Measurements from ENCODE around the gene BMPER.

Gene BMPER

DNA sequence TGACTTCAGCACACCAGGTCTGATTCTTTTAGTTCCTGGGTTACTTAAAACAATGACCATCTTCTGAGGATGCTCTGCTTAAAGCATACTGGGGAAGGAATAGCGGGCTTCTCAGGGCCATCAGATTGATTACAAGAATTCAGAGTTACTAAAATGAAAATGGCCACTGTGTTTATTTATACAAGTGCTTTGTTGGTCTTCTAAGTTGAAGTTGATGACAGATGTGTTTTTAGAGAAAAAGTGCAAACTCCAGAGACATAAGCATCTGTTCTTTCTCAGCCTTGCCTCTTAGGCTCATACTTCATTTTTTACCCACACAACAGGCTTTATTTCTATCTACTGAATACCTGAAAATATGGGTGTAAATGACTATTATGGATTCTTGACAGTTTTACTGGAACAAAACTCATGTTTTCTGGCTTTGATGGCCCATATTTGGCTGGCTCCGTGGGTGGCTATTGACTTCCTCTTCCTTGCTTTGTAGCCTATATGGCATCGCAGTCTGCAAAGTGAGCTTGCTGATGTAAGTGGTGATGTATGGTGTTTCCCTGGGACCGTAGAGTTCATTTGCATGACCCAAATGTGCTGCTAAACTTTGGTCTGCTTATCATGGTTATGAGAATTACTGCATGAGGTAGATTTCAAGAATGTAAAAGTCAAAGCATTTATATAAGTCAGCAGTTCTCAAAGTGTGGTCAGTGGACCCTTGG lies 121.3 kb downstream of the BMPER start:
- DNase-seq (ENCODE audit: low read depth, low spot score) = no peak

DNA sequence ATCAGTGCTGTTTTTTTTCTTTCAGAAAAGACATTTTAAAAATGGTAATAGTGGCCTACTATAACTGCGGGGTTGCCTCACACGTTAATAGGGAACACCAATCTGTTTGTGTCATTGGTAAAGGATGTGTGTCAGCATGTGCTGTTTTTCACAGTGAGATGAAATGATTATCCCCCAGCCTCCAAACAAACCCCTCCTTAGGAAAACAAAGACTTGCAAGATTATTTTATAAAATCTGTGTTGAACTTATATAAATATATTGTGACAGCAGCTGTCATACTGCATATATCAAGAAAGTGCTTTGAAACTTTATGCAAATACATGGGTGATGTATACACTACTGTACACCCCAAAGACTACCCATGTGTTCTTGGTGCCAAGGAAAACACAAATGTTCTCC lies 125.8 kb downstream of the BMPER start:
- DNase-seq (ENCODE audit: low read depth, low spot score) = no peak

DNA sequence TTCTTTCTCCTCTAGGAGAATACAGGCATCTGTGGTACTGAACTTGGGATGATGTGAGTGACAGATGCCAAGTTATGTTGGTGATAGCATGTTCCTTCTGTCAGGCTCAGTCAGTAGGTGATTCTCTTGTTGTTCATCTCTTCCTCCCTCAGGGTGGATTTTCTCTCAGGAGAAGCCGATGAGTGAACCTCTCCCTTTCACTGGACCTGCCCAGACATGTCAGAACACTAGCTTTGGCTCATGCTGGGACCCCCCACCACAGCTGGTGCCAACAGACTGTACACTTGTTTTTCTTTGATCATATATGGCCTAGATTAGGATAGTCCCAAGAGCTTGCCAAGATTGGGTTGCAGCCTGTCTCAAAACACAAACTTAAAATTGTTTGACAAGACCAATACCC lies 129.4 kb downstream of the BMPER start:
- DNase-seq (ENCODE audit: low read depth, low spot score) = no peak

DNA sequence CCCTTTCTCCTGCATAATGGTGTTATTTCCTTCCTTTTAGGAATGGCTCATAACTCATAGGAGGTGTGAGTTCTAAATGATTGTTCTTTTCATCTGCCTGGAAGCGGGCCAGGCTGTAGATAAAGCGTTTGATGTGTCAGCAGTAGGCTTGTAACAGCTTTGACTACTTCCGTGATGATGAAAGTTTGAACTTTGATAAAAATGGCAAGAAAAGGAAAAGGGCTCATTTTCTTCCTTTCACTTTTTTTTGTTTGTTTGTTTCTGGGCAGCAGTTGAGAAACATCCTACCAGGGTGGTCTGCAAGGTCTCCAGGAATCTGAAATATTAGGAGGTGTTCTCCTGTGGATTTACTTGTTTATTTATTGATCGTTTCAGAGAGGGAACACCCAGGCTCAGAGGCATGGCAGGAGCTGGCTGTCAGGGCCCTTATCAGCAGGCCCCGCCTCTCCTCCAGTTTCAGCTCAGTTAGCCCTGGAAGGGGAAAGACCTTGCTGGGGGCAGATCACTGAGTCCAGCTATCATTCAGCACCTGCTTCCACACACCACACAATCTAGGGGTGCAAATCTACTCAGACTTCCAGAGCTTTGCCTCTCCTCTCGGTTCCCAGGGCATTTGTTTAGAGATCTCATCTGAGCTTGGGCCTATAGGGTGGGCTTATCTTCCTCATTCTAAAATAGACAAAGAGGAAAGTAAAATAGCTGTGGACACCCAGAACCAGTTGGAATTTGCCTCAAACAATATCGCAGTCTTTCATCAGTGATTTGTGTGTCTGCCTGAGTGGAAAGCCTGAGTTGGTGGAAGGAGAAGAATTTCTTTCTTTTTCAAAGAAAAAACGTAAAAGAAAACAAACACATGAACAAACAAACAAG lies 130.9 kb downstream of the BMPER start:
- DNase-seq (ENCODE audit: low read depth, low spot score) = no peak

DNA sequence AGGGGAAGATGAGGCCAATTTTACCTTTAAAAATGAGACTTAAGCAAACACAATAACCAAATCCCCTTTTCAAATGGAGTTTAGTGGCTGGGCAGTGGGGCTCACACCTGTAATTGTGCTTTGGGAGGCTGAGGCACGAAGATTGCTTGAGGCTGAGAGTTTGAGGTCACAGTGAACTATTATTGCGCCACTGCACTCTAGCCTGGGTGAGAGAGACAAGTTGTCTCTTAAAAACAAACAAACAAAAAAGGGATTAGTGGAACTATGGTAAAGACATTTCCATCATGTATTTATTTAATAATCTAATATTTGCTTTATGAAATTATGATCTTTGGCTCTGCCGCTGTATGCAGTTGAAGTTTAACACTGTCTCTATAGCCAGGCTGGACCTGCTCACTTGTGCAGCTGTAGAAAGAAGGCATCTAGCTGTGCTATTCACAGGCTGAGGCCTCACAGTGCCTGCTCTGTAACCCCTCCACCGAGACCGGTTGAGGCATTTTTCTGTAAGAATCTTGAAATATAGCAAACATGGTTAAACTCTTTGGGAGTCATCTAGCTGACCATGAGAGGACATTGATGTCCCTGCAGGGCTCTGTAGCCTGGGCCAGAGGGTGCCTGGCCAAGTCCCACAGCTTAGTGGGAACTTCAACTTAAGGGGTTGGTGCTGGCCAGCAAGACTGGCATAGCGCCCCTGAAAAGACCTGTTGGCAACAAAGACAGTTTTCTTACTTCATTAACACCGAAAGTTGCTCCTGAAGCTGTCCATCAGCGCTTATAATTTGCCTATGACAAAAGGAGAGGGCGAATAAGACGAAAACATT lies 131.8 kb downstream of the BMPER start:
- no peak for DNase-seq (ENCODE audit: low read depth, low spot score)

DNA sequence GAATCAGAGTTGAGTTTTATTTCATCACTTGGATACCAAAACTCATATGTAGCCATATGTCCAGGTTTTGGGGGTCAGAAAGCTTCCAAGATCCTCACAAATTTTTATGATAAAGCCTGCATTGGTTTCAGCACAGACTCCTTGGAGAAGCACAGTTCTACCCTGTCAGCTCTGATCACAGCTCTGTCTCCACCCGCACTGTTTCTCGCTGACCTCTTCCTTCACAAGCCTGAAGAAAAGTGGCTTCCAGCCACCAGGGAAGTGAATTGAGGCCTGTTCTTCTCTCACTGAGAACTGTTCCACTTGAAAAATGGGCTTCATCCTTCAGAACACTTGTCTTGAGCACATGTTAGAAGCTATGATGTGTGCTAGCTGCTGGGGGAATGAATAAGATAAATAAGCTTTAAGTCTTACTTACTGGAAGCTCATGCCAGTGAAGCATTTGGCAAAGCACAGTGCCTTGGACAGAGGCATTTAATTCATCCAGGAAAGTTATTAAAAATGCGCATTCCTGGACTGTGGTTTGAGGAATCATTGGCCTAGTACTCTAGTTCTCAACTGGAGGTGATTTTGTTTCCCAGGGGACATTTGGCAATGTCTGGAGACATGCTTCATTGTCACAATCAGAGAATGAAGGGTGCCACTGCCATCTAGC lies 133.6 kb downstream of the BMPER start:
- no peak for DNase-seq (ENCODE audit: low read depth, low spot score)

DNA sequence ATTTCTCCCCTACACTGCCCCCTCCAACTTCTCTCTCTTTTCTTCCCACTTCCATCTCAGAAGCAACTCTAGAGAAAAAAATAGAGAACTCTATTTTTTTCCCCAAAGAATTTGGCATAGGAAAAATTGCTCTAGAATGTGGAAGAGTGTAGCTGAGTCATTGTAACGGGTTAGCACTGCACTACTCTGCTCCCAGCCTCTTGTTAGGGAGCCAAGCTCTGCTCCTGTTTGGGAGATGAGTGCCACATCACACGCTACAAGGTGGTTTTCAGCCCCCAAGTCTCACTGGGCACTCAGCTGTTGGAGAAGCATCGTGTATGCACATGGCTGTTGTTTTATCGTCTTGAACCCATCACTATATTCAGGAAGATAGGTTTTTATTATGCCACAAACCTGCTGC lies 136.4 kb downstream of the BMPER start:
- no peak for DNase-seq (ENCODE audit: low read depth, low spot score)

DNA sequence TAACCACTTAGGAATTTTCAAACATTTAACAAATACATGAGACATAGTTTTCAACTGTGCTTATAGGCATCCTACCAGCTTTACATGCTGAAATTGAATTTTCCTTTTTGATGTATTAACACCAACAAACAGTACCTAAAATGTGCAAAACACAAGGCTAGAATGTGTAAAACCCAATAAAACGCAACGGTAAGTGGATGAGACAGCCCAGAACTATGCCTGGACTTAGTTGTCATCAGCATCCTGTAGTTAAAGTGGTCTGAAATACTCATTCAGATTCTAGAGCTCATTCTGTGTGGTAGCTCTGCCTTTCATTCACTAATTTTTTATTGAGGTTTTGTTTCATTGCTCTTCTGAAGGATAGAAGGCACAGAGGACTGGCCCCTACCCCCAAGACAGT lies 137.1 kb downstream of the BMPER start:
- no peak for DNase-seq (ENCODE audit: low read depth, low spot score)

DNA sequence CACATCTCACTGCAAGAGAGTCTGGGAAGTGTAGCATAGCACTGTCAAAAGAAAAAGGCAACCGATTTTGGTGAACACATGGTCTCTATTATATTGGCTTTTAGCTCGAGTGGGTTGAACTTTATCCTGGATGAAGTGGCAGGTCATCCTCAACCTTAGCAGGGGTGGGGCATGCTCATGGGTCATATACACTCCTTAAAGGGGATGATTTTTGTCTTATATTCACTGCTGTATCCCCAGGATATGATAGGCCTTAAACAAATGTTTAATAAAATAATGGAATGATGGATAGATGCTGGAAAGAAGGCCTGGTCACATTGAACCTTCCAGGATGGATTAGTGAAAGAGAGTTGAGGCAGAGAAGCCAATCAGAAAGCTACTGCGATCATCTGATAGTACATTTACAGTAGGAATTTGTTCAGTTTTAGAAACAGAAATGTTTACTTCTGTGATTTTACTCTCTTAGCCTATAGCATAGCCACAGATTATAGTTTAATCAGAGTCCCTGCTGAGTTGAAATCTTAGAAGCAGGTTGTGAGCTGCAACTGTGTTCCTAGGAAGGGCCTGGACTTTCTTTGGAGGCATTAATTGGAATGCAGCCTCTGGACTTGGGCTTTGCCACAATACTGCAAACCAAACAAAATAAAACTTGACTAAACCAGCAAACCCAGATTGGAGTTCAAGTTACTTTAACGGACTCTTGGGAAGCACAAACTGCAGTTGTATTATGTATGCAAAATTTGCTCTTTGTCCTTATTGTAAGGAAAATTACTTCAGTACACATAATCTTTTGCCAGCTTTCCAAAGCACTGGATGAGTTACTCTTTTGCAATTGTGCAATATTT lies 138.3 kb downstream of the BMPER start:
- DNase-seq (ENCODE audit: low read depth, low spot score) = no peak

DNA sequence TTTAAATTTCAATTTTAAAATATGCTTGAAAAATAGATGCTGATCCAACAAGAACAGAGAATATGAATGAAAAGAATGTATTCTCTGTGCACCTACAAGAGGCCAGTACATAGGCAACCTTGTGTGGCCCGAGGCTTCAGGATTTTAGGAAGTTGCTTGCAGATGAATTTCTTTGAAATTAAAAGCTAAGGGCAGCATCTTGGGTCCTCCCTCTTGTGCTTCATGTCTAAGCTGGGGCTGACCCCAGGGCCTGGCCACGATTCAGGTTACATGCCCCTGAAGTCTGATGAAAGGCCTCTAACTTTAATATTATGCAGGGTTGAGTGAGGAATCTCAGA lies 138.9 kb downstream of the BMPER start:
- no peak for DNase-seq (ENCODE audit: low read depth, low spot score)

DNA sequence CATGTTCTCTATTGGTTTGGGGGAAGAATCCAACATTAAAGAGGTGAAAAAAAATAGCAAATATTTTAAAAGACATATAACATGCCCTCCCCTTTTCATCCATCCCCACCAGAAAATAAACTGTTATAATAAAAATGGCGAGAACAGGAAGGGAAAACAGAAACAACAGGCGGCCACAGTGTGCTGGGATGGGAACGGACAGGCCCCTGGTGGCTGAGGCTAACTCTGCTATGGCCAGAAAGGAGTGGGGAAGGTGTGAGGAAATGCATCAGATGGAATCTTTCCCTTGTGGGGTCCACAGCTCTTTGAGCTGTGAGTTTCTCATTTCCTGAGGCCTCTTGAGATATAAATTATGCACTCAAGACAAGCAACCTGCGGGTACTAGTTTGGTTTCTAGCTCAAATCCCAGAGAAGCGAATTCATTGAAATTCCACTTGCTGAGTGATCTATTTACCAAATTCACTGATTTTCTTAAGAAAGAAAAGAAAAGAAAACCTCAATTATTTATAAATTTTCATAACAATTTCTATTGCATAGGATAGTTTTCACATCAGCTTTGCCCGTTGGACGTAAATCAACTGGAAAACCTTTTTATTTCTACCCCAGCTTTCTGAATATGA lies 139.5 kb downstream of the BMPER start:
- no peak for DNase-seq (ENCODE audit: low read depth, low spot score)

DNA sequence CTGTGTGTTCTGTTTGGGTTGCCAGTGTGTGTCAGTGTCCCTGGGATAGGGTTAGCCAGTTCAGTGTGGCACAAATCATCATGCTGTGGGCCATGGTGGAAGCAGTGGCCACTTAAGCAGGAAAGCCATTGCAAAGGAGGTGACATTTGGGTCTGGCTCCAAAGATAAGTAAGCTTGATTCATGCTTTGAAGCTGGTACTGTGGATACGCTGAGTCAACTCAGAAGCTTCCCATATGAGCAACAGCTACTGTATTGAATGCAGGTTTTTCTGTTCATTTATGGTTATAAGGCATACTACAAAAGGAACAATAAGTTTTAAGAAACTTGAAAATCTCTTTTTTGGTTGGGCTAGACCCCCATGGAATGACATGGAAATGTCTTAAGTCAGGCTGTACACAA lies 143.1 kb downstream of the BMPER start:
- no peak for DNase-seq (ENCODE audit: low read depth, low spot score)

DNA sequence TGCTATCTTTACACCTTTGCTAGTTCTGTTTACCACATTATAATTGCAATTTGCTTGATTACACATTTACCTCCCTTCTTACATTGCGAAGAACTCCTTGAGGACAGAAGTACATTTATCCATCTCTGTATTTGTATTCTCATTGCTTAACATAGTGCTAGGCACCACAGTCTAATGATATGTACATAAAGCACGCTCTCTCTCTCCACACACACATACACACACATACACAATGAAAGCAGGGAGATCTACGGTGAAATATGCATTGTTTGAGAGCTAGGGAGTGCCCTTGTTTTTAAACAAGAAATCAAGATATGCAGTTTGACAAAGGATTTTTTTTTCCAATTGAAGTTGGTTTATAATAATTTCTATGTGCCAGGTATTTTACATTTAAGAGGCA lies 148.7 kb downstream of the BMPER start:
- no peak for DNase-seq (ENCODE audit: low read depth, low spot score)

DNA sequence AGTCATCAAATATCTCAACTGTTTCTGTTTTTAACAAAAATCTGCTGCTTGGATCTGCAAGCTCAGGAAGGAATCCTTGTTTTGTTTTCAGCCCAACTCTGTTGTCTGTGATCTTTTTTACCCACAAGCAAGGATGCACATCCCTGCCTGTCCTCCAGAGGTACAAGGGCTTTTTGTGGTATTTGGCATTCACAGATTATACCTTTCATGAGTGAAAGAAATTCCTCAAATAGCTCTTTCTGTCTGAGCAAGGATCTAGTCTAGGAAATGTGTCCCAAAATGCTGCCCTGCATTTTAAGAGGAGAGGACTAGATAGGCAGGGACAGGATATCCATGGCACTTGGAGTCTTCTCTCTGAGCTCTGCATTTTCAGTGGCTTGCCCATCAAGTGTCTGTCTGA lies 151.8 kb downstream of the BMPER start:
- no peak for DNase-seq (ENCODE audit: low read depth, low spot score)

DNA sequence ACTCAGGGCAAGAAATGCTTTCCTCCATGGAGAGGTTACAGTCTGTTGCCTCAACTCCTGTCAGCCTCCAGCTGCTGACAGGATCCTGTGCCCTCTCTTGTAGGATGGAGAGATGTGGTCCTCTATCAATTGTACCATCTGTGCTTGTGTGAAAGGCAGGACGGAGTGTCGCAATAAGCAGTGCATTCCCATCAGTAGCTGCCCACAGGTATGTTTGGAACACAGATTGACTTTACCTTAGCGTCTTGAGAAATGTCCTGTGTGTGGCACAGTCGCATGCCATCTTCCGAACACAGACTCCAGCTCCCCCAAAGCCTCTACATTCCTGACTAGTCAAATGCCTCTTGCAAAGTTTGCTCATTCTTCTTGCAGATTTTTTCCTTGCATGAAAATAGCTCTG lies 152.6 kb downstream of the BMPER start:
- no peak for DNase-seq (ENCODE audit: low read depth, low spot score)

DNA sequence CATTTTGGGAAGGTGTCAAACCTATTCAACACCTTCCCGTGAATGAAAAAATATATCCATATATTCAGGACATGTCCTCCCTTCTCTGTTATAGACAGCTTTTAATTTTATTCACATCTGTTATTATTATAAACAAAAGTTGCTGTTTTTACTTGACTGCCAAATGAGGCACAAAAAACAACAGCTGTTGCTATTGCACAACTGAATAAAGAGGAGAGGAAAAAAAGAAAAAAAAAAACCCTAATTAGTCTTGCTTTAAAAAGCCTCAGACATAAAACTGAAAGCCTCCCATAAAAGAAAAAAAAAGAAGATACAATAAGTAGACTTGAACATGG lies 153.4 kb downstream of the BMPER start:
- DNase-seq (ENCODE audit: low read depth, low spot score) = no peak

DNA sequence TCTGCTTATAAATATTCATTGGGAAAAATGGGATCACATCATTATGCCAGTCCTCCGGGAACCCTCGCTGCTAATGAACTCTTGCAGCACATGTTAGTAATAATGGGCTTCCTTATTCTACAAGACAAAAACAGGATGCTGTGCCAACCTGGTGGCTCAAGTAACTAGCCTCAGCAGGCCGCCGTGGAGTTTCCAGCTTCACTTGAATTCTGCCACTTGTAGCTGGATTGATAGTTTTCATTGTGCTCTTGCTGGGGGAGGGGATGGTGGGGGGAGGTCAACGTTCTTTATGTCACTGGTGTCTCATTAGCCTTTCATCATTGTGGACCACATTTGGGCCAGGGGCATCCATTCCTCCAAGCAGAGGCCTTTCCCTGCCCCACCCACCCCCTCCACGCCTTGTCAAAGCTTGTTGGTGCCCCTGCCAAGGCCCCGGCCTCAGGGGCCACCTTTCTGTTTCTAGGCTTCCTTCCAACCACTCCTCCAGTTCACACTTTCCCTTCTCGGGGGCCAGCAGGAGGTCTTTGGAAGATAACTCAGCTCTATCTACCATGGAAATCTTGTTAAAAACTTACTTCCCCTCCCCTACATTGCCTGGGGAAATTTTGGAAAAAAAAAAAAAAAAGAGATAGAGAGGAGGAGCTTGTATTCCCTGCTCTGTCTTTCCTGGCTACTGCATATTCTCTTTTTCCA lies 153.9 kb downstream of the BMPER start:
- no peak for DNase-seq (ENCODE audit: low read depth, low spot score)

DNA sequence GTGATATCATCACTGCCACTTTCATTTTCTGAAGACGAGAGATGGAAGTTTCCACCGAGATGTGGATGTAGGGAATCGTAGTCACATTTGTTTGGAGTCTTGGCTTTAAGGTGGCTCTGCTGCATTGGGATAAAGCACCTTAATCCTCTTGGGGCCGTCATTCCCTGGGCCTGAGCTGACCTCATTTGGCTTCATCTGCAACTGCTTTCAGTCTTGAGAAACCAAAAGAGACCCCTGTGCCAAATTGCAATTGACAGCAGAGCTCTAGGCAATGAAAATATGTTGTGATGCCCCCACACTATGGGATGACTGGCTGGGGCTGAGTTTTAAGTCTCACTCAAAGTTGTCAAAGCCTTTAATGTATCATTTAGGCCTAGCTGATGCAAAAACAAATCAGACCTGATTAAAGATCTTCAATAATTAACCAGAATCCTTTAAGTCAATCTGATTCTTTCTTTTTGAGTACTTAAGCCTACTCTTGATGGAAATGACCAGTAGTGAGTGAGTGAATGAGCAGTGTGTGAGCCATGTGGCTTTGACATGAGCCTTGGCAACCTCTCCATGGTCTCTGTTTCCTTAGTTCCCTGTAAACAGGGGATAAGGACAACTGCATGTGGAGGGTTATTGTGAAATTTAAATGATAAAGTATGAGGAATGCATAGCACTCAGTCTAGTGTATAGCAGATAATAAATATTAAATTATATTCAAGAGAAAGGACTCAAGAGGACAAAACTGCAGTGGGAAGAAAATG lies 155.0 kb downstream of the BMPER start:
- no peak for DNase-seq (ENCODE audit: low read depth, low spot score)

DNA sequence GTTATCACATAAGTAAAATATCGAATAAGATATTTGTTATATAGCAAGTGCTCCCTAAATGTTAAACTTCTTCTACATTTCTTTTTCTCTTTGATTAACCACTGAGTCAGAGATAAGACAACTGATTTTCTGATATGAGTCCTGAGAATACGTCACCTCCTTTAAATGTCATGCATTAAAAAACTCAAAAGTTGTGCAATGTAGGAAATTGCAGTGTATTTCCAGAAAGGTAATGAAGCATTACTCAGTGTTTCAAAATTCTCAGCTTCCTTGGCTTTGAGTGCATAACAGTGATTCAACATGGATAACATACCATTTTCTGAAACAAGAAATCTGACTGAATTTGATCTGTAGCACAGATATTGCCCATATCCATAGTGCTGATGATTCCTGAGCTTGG lies 155.8 kb downstream of the BMPER start:
- DNase-seq (ENCODE audit: low read depth, low spot score) = no peak
